Amniotic epithelial cell (primary cell): ENCODE measurements around the gene SURF1.

ENCODE experiments used
- DNase-seq: peaks from one replicate; pipeline ENCODE4 v3.0.0-alpha.2; 2010; ENCODE audit warnings: low read depth

SURF1 gene

DNA sequence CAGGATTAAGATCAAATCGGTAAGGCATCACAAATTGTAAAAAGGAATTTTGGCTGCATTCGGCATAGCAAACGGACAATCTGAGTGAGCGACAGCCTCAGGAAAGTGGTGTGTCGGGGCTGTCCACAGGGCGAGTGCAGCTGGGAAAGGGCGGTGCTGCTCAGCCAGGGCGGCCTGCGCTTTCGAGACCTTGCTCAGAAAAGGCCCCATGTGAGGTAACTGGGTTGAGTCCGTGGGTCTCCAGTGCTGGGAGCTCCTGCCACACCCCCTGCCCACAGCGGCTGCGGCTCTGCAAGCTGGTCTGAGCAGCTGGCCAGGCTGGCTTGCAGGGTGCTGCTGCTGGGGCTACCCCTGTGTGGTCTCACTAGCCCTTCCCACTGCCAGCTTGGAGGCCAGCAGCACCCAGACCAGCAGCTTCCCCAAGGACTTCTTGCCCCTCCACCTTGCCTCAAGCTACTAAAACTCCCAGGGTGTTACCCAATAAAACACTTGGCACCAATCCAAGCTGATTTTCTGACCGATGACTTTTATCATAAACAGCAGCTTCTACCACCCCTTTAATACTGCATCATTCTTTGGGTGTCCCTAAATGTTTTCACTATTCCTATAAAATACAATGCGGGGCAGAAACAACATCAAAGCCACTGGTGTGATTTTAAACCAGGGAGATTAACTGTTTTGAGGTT, 6.2 kb upstream of the SURF1 start:
- peak; percentile 57 for DNase-seq

DNA sequence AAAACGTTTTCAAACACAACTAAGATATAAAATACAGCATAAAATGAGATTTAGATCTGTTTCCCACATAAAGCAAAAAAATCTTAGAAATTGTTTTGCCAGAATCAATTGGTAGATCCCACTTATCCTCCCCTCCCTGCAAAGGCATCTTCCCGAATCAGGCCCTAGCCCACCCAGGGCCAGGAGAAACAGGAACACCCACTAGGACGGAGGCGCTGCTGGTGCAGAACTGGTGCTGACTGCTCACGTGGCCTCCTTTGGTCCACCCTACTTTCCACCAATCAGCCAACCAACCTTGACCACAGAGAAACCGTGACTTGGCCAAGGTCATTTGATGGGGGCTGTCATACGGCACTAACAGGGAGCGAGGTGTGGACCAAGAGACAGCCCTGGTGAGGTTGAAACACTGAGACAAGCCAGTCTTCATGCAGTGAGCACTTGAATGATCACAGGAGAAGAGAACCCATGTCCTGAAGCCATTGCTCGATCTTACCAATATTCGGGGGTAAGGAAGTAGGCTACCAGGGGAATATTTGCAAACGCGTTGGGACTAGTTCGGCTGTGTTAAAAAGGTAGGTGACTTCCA, 5.3 kb upstream of the SURF1 start:
- DNase-seq = no peak

DNA sequence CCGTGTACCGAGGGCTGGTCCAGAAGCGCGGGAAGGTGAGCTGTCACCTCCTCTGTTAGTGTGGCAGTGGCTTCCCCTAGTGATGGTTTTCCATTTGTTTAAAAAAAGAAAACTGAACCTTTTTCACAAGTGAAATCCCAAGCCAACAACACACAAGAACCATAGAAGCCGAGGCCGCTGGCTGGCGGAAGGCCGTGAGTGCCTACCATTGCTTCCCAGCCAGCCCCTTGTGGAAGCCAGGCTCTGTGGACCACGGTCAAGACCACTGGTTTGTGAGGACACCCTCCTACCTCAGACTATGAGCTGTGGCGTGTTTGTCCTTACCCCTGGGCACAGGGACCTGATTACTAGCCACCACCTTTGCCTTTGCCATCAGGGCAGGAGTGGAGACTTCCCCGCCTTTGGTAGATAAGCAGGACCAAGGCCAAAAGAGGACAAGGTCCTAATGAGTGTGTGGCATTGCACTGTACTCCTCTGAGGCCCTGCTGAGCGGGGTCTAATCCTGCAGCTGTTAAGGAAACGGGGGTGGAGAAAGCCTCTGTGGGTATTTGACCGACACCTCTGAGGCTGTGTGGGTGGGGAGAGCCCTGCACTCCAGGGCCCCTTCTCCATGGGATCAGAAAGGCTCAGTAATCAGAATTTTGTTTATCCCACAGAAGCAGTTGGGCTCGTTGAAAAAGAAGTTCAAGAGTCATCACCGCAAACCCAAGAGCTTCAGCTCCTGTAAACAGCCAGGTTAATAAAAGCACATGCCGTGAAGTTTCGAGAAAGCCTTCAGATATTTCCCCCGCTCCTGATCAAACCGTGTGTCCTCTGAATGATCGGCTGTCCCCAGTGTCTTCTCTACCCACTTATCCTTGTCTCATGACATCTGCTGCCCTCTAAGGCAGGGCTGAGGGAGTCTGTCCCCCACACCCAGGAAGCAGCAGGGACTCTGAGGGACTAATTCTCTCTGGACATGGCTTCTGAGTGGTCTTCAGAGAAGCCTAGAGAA, 4.4 kb upstream of the SURF1 start:
- DNase-seq = no peak

DNA sequence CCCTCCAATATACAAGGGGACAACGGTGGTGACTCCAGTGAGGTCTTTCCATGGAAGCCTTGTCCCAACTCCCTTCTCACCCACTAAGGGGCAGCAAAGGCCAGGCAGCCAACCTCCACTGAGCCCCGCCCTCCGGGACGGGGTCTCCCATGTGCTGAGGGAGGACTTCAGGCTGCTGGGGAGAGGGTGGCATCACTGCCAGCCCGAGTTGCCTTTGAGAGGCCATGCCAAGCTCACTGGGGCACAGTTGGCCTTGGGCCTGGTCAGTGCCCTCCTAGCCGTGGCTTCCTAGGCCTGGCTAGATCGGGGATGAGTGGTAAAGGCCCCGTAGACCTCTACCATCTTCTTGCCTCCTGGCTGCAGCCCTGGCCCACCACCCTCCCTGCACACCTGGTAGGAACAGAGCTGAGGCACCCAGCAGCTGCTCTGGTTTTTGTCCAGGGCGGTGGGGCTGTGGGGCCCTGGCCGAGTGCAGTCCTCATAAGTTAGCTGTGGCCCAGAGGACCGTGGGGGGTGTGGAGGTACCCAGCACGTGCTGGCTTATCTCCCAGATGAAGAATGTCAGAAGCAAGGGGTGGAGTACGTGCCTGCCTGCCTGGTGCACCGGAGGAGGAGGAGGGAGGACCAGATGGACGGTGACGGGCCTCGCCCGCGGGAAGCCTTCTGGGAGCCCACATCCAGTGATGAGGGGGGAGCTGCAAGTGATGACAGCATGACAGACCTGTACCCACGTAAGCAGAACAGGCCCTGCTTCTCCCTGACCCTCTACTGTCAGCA, 3.3 kb upstream of the SURF1 start:
- DNase-seq = peak; percentile 35

DNA sequence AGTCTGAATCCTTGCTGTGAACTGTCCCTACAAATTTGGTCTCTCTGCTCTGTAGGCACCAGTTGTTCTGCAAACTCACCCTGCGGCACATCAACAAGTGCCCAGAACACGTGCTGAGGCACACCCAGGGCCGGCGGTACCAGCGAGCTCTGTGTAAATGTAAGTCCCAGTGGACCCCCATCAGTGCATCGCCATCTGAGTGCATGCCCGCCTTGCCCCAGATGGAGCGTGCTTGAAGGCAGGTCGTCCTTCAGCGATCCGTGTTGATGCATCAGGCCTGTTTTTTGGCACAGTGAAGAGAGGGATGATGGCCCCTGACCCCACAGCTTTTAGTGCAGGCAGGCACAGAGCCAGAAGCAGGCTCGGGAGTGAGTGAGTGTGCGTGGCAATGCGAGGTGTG, 1.4 kb upstream of the SURF1 start:
- no peak for DNase-seq

DNA sequence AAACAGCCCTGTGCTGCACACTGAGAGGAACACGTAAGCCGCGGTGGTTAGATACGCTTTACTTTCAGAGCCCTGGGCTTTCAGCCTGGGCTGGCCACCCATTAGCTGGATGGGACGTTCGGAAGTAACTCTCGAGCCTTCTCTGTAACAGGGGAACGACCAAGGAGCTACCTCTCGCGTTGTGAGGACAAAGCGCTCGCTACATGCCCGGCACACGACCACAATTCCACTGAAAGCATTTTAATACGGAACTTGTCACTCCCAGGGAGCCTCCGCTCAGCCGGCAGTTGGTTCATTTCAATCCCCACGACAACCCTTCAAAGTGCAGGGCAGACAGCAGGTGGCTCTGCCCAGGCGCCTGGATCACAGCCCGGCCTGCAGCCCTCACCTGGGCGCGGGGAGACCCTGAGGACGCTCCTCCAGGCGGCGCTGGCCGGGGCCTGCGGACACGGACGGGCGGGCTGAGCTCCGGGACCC, 368 bp downstream of the SURF1 start:
- no peak for DNase-seq

DNA sequence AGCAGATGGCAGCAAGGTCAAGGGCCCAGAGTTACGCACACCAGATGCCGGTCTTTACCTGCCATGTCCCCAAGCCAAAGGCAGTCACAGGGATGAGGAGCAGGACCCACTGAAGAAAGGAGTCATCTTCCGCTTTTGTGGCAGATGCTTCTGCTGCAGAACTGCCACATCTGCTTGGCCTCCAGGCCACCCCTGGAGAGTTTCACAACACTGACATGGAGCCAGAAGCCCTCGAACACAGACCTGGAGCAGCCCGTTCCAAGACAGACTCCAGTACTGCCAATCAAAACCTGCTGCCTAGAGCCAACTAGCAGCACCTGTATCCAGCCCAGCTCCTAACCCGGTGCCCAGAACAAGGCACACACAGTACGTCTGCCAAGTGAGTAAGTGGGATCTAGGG, 1.5 kb downstream of the SURF1 start:
- DNase-seq = no peak

DNA sequence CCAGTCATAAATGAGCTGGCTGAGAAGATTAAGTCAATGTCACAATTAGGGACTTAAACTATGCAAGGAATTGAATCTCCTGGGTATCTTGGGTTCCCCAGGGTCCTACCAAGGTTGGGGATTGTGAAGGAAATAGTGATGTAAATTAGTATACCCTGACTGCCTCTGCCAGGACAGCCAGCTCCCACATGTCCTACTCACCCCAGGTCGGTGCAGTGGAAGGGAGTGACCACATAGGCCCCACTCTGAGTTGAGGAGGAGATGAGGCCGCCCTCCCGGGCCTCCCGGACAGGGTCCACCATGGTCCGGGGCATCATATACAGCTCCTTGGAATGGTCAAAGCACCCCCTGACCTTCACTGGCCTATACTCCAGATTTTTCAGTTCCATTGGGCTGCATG, 2.7 kb downstream of the SURF1 start:
- DNase-seq = no peak

DNA sequence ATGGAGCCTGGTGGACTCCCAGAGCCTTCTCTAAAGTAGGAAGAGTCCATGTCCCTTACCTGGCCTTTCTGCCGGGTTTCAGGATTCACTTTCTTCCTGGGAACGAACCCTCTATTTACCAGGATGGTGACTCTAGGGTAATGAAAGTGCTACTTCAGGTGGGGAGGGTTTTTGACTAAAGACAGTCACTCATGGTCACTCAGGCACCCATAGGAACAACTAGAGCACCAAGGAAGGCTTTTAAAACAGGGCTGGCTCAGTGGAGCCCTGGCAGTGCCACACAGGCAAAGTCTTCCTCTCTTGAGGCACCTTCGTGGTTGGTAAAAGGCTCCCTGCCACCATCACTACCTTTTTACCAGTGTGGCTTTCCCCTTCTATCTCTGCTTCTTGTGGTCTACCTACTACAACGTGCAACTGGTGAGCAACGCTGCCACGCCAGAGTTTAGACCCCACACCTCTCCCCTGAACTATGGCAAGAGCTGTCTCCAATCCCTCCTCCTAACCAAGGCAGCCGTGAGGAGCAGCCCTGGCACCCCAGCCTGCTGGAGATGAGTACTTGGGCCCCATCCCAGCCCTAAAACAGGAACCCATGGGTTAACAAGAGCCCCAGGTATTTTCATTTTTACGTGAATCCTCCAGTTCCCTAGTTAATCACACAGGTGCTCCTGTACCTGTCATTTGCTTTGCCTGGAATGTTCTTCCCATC, 3.5 kb downstream of the SURF1 start:
- DNase-seq = no peak

DNA sequence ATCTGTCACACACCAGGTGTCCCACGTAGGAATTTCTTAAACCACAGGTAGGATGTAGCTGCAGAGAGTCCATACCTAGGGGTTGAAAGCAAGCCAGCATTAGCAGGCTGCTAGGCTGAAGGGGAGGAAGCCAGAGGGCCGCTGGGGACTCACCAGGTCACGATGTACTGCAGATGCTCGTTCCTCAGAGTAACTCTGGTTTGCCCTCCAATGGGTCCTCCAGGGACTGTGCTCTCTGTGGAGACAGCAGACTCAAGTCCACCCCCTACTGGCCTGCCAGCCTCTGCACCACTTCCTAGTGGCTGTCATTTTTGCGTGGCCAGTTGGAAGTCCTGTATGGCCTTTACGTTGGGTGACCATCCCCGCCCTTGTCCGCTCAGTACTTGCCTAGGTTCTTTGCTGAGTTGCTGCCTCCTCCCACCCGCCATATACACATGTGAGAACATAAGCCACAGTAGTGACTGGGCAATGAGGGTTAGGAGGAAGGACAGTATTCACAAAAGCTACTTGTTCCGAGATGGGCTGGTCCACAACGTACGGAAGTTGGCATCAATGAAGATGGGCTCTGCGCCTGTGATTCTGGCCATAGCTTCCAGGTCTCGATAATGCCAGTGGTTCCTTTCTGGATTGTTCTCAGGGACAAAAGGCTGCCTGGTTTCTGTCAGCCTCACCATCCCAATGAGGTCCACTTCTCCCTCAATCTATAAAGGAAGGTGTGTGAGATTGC, 4.2 kb downstream of the SURF1 start:
- DNase-seq = peak; percentile 61

DNA sequence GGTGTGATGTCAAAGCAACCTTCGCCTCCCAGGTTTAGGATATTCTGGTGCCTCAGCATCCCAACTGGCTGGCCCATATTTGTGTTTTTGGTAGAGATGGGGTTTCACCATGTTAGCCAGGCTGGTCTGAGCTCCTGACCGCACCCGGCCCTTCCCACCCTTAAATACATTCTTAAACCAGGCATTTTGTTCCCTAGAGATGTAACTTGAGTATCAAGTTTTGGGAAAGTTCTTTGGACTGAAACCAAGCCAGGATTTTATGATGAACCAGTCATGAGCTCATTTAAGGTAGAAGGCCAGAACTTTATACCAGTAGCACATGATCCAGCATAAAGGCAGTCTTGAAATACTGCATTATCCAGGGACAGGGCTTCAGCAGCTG, 4.8 kb downstream of the SURF1 start:
- no peak for DNase-seq

DNA sequence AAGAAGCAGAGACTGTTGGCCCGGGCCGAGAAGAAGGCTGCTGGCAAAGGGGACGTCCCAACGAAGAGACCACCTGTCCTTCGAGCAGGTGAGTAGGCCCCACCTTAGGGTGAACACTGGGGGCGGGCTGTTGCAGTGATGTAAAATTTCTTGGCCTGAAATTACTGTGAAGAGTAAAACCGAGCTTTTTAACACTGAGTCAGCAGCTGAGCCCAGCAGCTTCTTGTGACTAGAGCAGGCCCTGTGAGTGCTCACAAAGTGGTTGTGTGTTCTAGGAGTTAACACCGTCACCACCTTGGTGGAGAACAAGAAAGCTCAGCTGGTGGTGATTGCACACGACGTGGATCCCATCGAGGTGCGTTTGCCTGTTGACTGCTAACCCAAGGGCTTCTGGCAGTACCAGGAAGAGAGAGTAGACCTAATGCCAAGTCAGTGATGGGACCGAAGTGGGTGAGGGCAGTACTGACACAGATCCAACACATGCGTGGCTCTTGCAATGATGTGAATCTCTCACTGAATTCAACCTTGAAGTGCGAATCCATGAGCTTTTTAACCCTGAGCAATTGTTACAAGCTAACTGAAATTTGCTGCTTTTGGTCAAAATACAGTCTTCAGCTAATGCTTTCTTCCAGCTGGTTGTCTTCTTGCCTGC, 6.2 kb downstream of the SURF1 start:
- DNase-seq = no peak

DNA sequence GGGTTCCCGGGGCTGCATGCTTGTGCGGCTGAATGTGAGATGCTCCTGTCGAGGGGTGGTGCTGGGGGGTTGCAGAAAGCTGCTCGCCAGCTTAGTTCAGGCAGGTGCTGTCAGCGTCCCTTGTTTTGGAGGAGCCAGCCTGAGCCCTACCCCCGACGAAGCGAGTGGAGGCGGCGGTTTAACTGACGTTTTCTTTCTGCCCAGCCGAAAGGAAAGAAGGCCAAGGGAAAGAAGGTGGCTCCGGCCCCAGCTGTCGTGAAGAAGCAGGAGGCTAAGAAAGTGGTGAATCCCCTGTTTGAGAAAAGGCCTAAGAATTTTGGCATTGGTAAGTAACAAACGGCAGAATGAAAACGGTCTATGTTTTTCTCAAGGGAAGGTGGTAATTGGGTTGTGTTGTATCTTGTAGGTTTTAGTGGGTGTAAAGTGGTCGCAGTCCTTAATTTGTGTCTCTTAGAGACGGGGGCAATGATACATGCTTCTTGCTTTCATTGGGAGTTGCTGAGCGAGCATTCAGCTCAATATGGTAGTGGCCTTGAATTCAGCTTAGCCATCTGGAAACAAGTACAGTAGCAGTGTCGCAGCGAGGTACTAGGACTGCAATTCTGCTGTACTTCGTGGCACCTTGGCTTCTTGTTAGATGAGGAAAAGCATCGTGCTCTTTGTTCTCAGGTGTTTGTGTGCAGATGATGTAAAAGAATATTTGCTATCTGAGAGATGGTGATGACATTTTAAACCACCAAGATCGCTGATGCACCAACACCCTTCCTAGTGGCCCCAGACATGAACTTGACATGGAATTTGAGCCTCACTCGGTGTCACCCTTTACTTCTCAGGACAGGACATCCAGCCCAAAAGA, 7.3 kb downstream of the SURF1 start:
- DNase-seq = no peak

DNA sequence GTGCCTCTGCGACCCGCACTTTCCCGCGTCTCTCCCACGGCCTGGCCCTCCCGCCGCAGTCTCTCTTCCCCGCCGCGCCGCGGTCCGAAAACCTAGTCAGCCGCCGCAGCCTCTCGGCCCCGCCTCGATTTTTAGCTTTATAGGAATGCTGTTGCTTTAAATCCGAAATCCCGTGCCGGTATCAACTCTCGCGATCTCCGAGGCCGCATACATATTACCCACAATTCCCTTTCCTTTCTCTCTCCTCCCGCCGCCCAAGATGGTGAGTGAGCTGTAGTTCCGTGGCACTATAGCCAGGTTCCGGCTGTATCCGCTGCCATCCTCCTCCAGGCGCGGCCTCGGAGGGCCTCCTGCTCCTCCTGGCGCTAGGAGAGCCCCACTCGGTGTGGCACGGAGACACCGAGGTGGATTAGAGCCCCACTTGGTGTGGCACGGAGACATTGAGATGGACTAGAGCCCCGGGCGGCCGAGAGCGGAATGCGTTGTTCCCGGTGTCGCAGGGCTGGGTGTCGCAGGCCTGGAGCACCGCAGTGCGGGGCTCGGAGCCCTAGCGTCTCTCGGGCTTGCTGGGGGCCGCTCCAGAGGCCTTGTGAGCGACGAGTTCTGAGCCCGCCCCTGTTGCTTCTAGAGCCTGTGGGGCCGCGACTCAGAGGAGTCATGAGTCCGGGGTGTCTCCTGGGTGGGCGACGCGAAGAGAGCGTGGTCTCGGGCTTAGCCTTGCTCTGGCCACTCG, 8.1 kb downstream of the SURF1 start, which contains the start of the genes MED22 and RPL7A:
TSS of gene MED22 (minus strand) at position 147 of the 733 bp plus-strand sequence. CDS start 1,469 bp downstream, outside the sequence.
TSS of gene RPL7A (plus strand) at position 234 of the 733 bp plus-strand sequence. CDS start at position 260, 26 bp downstream.
- peak; percentile 95 for DNase-seq

DNA sequence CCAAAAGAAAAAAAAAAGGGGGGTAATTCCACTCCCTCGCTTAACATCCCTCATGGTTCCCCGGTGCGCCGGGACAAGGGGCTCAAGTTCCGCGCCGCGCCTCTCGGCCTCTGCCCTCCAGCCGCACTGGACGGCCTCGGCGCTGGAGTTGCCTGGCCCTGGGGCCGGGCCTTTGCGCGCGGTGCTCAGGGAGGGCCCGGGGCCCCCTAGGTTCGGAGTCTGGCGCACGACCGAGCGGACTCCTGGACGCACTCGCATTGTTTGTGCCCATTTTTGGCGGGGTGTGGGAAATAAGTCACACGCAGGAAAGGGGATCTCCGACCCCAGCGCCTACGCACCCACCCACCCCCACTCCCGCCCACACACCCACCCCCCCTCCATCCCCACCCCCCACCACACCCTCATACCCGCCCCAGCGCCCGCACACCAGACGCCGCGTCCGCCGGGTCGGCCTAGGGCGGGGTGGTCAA, 8.7 kb downstream of the SURF1 start:
- no peak for DNase-seq

DNA sequence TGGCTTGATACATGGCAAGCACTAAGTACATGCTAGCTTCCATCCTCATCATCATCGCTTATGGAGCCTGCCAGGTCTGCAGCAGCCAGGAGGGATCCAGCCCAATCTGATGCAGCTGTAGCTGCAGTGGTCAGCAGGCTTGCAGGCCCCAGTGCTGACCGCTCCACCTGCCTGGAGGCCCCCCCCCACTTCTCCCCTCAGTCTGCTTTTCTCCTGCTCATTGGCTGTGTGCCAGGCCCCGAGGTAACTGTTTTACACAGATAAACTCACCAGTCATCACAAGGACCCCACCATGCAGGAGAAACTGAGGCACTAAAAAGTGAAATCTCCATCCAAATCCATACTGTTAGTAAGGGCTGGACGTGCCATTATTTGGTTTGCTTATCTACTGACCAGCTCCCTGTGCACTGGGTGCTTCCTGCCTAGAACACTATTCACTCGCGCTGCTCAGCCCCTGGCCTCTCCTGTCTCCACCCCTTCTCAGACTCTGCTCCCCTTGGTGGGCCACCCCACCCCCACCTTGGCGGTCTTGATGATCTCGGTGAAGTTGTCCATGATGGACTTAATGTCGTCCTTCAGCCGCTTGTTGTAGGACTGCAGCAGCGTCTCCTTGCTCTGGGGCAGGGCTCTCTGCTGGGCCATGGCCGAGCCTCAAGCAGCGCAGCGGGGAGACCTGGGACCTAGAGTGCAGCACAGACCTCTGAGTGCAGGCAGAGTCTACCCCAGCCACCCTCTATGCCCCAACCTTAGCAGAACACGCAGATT, 10.1 kb downstream of the SURF1 start:
- DNase-seq = no peak

DNA sequence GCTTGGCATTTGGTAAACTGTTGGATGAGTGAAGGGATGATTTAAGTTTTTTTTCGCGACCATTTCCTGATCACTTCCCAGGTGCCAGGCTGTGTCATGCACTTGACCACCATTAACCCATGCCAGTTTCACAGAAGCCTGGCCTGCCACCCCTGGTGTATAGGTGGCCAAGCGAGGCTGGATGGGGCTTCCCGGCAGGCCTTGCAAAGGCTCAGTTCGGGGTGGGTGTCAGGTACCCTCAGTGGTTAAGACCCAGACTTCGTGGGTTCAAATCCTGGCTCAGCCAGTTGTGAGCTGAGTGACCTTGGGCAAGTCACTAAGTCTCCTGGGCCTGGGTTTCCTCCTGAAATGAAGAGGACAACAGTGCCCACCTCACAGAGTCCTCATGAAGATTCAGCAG, 10.7 kb downstream of the SURF1 start:
- no peak for DNase-seq
